SW 1271 (cell line): ENCODE measurements around the gene CGN.

Source experiments
- DNase-seq, 2 experiments: peaks; one replicate each; lab custom pipeline; 2025; lab: John Stamatoyannopoulos, UW

Gene CGN

DNA sequence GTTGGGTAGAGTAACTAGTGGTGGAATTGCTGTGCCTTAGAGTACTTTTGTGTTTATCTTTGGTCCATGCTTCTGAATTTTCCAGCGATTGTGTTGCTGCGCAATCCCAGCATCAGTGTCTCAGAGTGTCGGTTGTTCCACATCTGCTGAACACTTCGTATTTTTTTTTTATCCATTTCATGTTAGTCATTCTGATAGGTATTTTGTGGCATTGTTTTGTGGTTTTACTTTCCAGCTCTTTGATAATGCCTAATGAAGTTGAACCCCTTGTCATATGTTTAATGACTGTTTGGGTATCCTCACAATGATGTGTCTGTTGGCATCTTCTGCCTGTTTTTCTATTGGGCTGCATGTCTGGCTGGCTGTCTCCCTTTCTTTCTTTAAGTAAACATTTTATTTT lies 42.5 kb downstream of the CGN start:
- DNase-seq: peak in 1 of 2 experiments; percentile 12

DNA sequence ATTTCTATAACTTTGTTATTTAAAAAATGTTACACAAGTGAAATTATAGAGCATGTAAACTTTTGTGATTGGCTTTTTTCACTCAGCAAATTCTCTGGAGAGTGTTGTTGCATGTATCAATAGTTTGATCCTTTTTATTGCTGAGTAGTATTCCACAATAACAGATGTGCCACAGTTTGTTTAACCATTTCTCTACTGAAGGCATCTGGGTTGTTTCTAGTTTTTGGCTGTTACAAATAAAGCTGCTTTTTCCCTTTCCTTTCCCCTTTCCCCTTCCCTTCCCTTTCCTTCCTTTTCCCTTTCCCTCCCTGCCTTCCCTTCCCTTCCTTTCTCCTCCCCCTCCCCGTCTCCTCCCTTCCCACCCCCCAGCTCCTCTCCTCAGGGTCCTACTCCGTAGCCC lies 44.9 kb downstream of the CGN start:
- no peak for DNase-seq

- no peak for DNase-seq
These were observed 51.5 kb downstream of the CGN start for GRCh38 chr1:151562661-151563060.

DNA sequence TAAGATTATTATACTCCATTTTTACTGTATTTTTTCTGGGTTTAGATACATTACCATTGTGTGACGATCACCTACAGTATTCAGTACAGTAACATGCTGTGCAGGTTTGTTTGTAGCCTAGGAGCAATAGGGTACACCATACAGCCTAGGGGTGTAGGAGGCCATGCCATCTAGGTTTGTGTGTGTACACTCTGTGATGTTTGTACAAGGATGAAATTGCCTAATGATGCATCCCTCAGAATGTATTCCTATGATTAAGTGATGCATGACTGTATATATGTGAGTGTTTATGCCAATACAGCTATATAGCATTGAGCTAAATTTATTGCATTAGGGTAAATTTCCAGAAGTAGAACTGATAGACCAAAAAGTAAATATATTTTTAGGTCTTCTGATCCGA lies 52.2 kb downstream of the CGN start:
- DNase-seq: no peak

GRCh38 chr1:151565502-151566189 lies 54.5 kb downstream of the CGN start:
- DNase-seq: no peak

- DNase-seq: no peak
These were observed 57.5 kb downstream of the CGN start for GRCh38 chr1:151568626-151569088.

DNA sequence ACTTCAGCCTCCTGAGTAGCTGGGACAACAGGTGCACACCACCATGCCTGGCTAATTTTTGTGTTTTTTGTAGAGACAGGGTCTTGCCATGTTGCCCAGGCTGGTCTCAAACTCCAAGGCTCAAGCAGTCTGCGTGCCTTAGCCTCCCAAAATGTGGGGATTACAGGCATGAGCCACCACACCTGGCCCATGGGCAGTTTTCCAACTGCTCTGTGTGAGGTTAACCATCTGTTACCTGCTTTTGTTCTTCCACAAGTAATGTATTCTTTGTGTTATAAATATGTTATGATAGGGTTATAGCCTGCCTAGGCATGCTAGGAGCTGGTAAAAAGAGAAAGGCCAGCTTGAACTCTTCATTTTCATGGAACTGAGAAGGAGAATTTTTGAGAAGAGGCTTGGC lies 59.6 kb downstream of the CGN start:
- no peak for DNase-seq

DNA sequence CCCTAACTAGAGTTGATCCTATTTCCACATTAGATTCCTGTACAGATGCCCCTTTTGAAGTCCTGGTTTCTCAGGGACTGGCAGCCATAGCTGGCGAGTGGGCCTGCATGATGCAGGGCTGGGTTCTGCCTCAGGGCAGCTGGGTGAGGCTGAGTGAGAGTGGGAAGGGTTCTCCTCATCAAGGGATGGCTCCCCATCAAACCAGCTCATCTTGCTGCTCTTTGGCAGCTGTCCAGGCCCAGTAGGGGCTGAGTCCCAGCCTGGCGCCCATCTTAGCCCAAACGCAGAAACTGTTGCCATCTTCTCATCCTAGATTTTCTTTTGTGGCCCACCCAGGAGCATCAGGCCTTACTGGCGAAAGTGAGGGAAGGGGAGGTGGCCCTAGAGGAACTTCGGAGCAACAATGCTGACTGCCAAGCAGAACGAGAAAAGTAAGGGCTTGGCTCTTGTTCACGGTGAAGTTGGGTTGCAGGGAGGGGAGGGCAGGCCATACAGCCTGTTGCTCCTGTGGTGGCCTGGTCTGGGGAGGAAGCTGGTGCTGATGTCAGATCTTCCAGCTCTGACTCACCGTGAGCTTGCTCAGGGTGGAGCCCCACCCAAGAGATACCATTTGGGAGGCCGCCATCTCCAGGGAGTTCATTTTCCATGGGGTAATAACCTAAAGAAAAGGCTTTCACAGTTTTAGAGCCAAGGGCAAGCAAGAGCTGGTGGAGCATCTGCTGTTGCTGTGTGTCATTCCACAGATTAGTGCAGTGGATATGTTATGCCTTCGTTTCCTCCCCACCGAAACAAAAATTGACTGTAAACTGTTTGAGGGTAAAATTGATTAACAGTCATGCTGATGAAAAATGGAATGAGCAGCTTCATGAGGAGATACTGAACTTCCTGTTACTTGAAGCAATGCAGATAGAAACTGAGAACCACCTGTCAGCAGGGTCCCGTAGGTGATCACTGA lies 63.7 kb downstream of the CGN start:
- no peak for DNase-seq

GRCh38 chr1:151577173-151577572 lies 66.0 kb downstream of the CGN start:
- DNase-seq: no peak

DNA sequence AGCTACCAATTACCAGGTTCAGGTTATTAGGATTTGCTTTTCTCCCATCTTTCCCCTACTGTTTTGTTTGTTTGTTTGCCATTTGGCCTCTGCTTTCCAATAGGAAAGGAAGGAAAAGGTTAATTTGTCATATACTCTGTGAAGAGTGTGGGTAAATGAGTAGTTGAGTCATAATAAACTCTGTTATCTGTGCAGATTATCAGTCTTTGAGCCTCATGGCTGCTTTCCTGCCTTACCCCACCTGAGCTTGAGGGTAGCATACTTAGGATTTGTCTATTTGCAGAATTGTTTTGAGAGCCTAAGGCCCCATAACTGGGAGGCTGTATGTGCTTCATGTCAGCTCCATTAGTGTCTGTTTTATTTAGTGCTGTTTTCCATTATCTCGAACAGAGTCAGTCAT lies 67.8 kb downstream of the CGN start:
- DNase-seq: no peak

- no peak for DNase-seq
These were observed 68.4 kb downstream of the CGN start for GRCh38 chr1:151579436-151580225.

DNA sequence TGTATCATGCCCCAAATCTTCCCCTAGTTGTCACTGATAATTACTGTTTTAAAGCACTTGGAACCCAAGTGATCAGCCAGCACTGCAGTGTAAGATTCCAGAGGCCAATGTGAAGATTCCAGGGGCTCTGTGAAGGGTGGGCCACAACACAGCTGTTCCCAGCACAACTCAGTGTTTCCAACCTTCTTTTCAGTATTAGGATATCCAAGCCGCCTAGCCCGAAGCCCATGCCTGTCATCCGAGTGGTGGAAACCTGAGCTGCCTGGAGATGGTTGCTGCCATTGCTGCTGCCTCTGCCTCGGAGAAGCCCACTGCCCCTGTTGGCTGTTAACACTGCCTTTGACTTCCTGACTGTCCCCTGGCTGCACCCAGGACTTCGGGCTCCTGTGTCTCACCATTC lies 70.3 kb downstream of the CGN start:
- no peak for DNase-seq

DNA sequence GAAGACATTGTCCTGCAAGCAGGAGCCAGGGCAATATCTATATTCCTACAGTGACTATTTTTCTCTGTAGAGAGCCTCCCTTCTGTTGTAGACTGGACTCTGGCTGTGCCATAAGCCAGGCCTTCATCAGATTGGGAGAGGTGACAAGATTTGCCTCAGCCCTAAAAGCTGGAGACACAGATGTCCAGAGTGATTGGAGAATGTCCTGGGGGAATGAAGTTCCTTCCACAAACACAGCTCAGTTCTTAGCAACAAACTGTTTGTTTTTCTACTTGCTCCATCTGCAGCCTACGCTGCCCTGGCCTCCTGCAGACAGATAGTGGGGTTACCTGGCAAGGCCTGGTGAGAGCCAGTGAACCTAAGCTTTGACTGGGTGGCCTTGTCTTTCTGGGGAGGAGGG lies 70.7 kb downstream of the CGN start:
- DNase-seq: no peak

GRCh38 chr1:151583796-151584195 lies 72.6 kb downstream of the CGN start:
- DNase-seq: no peak

DNA sequence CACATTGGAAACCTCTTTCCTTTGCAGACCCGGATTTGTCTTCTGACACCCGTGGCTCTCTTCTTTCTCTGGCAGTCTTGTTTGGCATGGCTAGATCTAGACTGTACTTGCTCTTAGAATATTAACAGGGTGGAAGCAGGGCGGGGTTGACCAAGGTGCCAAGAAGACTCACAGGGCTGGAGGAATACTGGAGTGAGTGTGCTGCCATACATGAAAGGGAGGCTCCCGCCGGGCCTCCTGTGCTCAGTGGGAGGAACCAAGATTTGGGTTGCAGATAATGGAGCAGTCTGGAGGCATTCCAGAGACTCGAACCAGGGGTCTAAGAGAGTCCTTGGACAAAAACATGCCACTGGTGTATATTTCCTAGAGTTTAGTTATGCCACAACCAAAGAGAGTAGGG lies 73.1 kb downstream of the CGN start:
- no peak for DNase-seq

DNA sequence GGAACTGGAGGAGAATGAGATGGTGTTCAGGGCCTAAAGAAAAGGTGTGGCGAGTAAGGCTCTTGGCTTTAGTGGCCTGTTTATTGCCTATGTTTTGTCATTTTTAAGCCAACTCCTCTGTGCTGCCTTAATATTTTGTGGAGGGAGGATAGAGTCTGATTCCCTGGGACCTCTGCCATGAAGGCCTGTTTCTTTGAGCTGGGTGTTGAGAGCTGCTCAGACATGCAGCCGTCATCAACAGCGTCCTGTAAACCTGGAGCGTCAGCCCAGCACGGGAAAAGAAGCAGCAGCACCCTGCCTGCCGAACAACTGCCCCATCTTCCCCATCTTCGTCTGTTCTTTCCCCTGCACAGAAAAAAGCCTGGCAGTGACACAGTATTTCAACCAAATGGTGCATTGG lies 73.6 kb downstream of the CGN start:
- no peak for DNase-seq

DNA sequence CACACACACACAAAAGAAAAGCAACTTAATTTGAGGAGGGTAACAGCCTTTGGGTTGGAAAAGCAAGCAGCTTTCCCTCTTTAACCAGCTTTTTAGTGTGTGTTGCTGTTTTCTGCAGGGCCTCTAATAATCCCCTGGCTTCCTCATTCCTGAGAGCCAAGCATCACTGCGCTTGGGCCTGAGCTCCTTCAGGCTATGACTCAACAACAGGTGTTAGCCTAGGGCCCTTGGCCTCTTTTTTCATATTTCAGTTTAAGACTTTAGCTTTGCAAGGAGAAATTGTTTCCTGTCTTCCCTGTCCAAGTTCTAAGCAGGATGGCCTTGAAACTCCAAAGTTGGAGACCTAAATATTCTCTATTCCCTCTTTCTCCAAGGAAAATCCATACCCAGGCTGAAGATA lies 74.4 kb downstream of the CGN start:
- DNase-seq: no peak
